Measurements from ENCODE around the gene MAP3K5. TPM values are rescaled to one million over a fixed set of nuclear protein-coding genes. Genes with fewer than 3 reads are reported as not detected.
A peak's percentile ranks its signal among the peaks of the same experiment; 100 is the strongest.

Gene MAP3K5
- total RNA-seq, 2 experiments from 2014 or later: 23.4 to 24.0 TPM

- POLR2A ChIA-PET: no interaction called here
- no peaks in the 10 kb centered on the region for H3K27me3 Mint-ChIP-seq
- H3K27ac Mint-ChIP-seq: peak overlapping the region; percentile 47
- H3K9me3 Mint-ChIP-seq: no peaks in the 10 kb centered on the region
- H3K4me1 Mint-ChIP-seq: peaks cover 25% of the 10 kb centered on the region
- H3K4me3 Mint-ChIP-seq: no peak overlapping the region
- H3K36me3 Mint-ChIP-seq (ENCODE audit: low read depth): peaks cover 43% of the 10 kb centered on the region
- DNase-seq: no peak
- CTCF ChIA-PET: no interaction called here
Observed at GRCh38 chr6:136609873-136610706, 182.2 kb downstream of the MAP3K5 start.

DNA sequence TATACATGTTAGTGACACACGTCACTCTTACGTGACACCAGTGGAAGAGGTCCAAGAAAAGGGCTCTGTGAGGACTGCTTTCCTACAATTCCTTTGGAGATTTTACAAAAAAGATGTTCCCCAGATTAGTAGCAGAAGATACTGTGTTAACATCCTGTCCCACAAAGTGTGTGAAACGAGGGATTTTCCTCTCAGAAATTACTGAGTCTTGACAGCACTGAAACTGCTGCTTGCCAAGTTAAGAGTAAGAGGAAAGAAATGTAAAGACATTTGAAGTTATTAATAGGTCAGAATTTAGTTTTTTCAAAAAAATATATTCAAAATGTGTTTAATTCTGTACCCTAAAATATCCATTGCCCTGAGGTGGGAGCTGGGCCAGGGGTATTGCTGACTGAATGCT, 183.3 kb downstream of the MAP3K5 start:
- peaks cover 47% of the 10 kb centered on the region for H3K36me3 Mint-ChIP-seq (ENCODE audit: low read depth)
- POLR2A ChIA-PET: no interaction called here
- CTCF ChIA-PET: interaction anchor here (0.6 to 2.1 kb wide), 3 partner anchors 12 to 184 kb away, joined by 3 to 9 read pairs (median 6); partner anchors contain the start of gene MAP3K5

GRCh38 chr6:136607932-136608772, 184.1 kb downstream of the MAP3K5 start:
- Mint-ChIP-seq H3K27ac (no peak overlapping the region), H3K9me3 (no peaks in the 10 kb centered on the region), H3K36me3 (ENCODE audit: low read depth) (peaks cover 45% of the 10 kb centered on the region), H3K4me1 (peaks cover 25% of the 10 kb centered on the region), H3K4me3 (no peak overlapping the region), H3K27me3 (no peaks in the 10 kb centered on the region)
- ChIA-PET CTCF (interaction anchor here (0.6 to 2.1 kb wide), 4 partner anchors 11 to 184 kb away, joined by 3 to 9 read pairs (median 4); partner anchors contain the start of gene MAP3K5), POLR2A (no interaction called here)
- DNase-seq: peak; percentile 84

More for the DNA sequence above, 183.3 kb downstream of the MAP3K5 start:
- Mint-ChIP-seq H3K4me1 (peaks cover 25% of the 10 kb centered on the region), H3K27me3 (no peaks in the 10 kb centered on the region), H3K9me3 (no peaks in the 10 kb centered on the region), H3K4me3 (no peak overlapping the region), H3K27ac (no peak overlapping the region)
- no peak for DNase-seq

- no peaks in the 10 kb centered on the region for H3K9me3 Mint-ChIP-seq
- ChIA-PET CTCF (interaction anchor here (0.5 to 2.1 kb wide), 6 partner anchors 11 to 1112 kb away, joined by 3 to 9 read pairs (median 4); partner anchors contain the start of gene MAP3K5), POLR2A (no interaction called here)
- H3K4me1 Mint-ChIP-seq: peaks cover 25% of the 10 kb centered on the region
- H3K4me3 Mint-ChIP-seq: no peak overlapping the region
- H3K27me3 Mint-ChIP-seq: no peaks in the 10 kb centered on the region
- H3K27ac Mint-ChIP-seq: no peak overlapping the region
- peaks cover 39% of the 10 kb centered on the region for H3K36me3 Mint-ChIP-seq (ENCODE audit: low read depth)
- DNase-seq: no peak
Observed at GRCh38 chr6:136607204-136607931, 184.9 kb downstream of the MAP3K5 start.

DNA sequence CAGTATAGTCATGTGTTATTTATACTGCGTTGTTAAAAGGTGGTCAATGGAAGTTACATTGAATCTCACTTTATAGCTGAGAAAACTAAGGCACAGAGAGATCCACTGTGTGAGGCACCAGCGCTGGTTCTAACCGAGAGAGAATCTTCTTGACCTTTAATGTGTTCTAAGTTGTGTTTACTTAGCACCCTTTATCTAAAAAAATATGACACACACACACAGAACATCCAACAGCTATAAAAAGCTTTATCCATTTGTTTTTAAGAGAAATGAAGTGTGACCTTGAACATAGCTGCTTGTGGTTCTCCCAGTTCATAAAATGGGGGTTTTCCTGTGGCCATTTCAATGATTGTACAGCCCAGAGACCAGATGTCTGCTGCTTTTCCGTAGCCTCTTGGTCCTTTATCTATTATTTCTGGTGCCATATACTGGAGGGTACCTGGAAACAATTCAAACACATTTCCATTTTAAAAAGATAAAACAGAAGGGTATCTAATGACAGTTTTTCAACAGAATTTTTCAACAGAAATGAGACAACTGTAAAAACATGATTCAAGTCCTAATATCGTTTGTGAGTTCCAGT, 187.3 kb downstream of the MAP3K5 start:
- H3K9me3 Mint-ChIP-seq: no peaks in the 10 kb centered on the region
- H3K36me3 Mint-ChIP-seq (ENCODE audit: low read depth): peaks cover 34% of the 10 kb centered on the region
- H3K27ac Mint-ChIP-seq: no peak overlapping the region
- peaks cover 15% of the 10 kb centered on the region for H3K4me1 Mint-ChIP-seq
- ChIA-PET POLR2A (no interaction called here), CTCF (interaction anchor here (1.0 to 3.9 kb wide), 2 partner anchors 27 to 187 kb away, joined by 4 to 15 read pairs; partner anchors contain the start of gene MAP3K5)
- H3K27me3 Mint-ChIP-seq: no peaks in the 10 kb centered on the region
- no peak overlapping the region for H3K4me3 Mint-ChIP-seq
- DNase-seq: no peak

- no peaks in the 10 kb centered on the region for H3K27me3 Mint-ChIP-seq
- ChIA-PET CTCF (interaction anchor here (1.0 to 3.9 kb wide), 2 partner anchors 28 to 188 kb away, joined by 4 to 15 read pairs; partner anchors contain the start of gene MAP3K5), POLR2A (no interaction called here)
- H3K4me3 Mint-ChIP-seq: no peak overlapping the region
- no peak overlapping the region for H3K27ac Mint-ChIP-seq
- peaks cover 10% of the 10 kb centered on the region for H3K4me1 Mint-ChIP-seq
- H3K36me3 Mint-ChIP-seq (ENCODE audit: low read depth): peaks cover 33% of the 10 kb centered on the region
- H3K9me3 Mint-ChIP-seq: no peaks in the 10 kb centered on the region
- no peak for DNase-seq
Observed at GRCh38 chr6:136604328-136604825, 187.9 kb downstream of the MAP3K5 start.

GRCh38 chr6:136600818-136601217, 191.5 kb downstream of the MAP3K5 start:
- Mint-ChIP-seq H3K9me3 (no peaks in the 10 kb centered on the region), H3K27ac (no peak overlapping the region), H3K36me3 (ENCODE audit: low read depth) (peaks cover 35% of the 10 kb centered on the region), H3K4me3 (no peak overlapping the region), H3K27me3 (no peaks in the 10 kb centered on the region), H3K4me1 (no peaks in the 10 kb centered on the region)
- CTCF ChIA-PET: interaction anchor here (0.6 to 2.3 kb wide), 6 partner anchors 12 to 192 kb away, joined by 3 to 15 read pairs (median 4); partner anchors contain the start of gene MAP3K5
- POLR2A ChIA-PET: no interaction called here
- DNase-seq: no peak

GRCh38 chr6:136599329-136600011, 192.8 kb downstream of the MAP3K5 start:
- no peak overlapping the region for H3K27ac Mint-ChIP-seq
- peaks cover 2% of the 10 kb centered on the region for H3K9me3 Mint-ChIP-seq
- POLR2A ChIA-PET: no interaction called here
- no peaks in the 10 kb centered on the region for H3K27me3 Mint-ChIP-seq
- no peak for DNase-seq
- H3K4me1 Mint-ChIP-seq: peaks cover 7% of the 10 kb centered on the region
- H3K36me3 Mint-ChIP-seq (ENCODE audit: low read depth): peaks cover 37% of the 10 kb centered on the region
- CTCF ChIA-PET: interaction anchor here (1.5 to 2.3 kb wide), 2 partner anchors 193 kb away, joined by 5 to 15 read pairs; partner anchors contain the start of gene MAP3K5
- H3K4me3 Mint-ChIP-seq: no peak overlapping the region

DNA sequence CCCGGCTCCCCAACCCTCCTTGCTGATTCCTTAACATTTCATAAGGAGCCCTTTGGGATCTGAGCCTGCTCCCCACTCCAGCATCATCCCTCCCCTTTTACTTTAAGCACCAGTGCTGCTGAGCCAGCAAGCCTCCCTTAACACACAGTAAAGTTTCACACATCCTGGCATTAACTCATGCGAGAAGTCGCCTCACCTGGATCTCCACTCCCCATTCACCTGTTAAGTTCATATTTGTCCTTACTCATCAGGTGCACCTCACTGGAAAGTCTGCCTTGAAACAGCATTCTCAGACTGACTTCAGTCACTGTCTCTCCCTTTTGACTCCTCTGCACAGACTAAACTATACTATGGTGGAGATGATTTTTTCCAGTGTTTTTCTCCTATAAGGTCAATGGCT, 194.2 kb downstream of the MAP3K5 start:
- DNase-seq: no peak
- POLR2A ChIA-PET: no interaction called here
- no peak overlapping the region for H3K4me3 Mint-ChIP-seq
- CTCF ChIA-PET: interaction anchor here (1.5 kb wide), 1 partner anchor 194 kb away, joined by 5 read pairs; the partner anchor contains the start of gene MAP3K5
- no peaks in the 10 kb centered on the region for H3K27me3 Mint-ChIP-seq
- H3K9me3 Mint-ChIP-seq: peaks cover 2% of the 10 kb centered on the region
- no peak overlapping the region for H3K27ac Mint-ChIP-seq
- peaks cover 21% of the 10 kb centered on the region for H3K4me1 Mint-ChIP-seq
- peaks cover 42% of the 10 kb centered on the region for H3K36me3 Mint-ChIP-seq (ENCODE audit: low read depth)

GRCh38 chr6:136594671-136595070, 197.6 kb downstream of the MAP3K5 start:
- Mint-ChIP-seq H3K4me3 (peak overlapping the region; percentile 5), H3K27me3 (no peaks in the 10 kb centered on the region), H3K4me1 (peaks cover 22% of the 10 kb centered on the region), H3K9me3 (peaks cover 5% of the 10 kb centered on the region), H3K27ac (peak overlapping the region; percentile 79), H3K36me3 (ENCODE audit: low read depth) (peaks cover 67% of the 10 kb centered on the region)
- ChIA-PET POLR2A (no interaction called here), CTCF (interaction anchor here (0.7 kb wide), 1 partner anchor 197 kb away, joined by 3 read pairs; the partner anchor contains the start of gene MAP3K5)
- no peak for DNase-seq

DNA sequence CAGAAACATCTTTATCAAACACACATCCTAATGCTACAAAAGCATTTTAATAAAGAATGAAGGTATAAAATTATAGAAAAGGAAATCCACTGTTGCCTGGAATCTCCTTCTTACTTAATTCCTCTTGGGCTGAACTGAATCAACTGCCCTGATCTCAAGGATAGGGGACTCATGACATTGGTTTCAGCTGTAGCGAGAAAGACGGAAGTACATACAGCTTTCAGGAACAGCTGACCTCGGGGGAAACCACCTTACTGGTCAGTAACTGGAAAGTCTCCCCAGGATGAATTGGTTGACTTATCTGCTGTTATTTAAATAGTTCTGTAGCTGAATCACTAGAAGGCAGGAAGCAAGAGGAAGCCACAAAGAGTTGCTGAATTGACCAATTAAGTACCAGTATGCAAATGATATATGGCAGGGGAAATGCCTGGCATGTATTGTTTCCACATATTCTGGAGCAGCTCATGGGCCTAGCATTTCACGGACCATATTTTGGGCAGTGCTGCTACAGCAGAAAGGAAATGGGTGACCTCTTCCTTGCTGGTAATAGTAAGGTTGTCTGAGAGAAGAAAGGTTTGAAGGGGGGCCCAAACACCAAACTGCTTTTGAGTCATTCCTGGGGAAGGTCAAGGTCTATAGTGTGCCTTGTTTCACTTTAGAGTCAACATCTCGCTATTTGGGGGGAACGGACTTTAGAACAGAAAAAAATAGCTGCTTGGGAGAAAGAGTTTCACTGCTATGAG, 198.4 kb downstream of the MAP3K5 start:
- peak overlapping the region; percentile 23 for H3K4me3 Mint-ChIP-seq
- H3K36me3 Mint-ChIP-seq (ENCODE audit: low read depth): peaks cover 70% of the 10 kb centered on the region
- POLR2A ChIA-PET: no interaction called here

More for the DNA sequence above, 198.4 kb downstream of the MAP3K5 start:
- peak; percentile 42 for DNase-seq
- peaks cover 5% of the 10 kb centered on the region for H3K9me3 Mint-ChIP-seq
- CTCF ChIA-PET: interaction anchor here (0.6 to 1.4 kb wide), 4 partner anchors 185 to 228 kb away, joined by 3 to 4 read pairs (median 3); partner anchors contain the start of gene MAP3K5
- peaks cover 22% of the 10 kb centered on the region for H3K4me1 Mint-ChIP-seq
- no peaks in the 10 kb centered on the region for H3K27me3 Mint-ChIP-seq
- peak overlapping the region; percentile 79 for H3K27ac Mint-ChIP-seq

All from activated CD4-positive, alpha-beta T cell treated with anti-CD3 and anti-CD28 coated beads, Interleukin-2, amount 10 ng/mL, durations not matched to agents 7 days and 5 days (primary cell).